Body of pancreas (tissue), 4 donors: ENCODE measurements around the gene SESTD1.

Source experiments
- CTCF ChIP-seq, 7 experiments: fragments of 450-650 bp in 4 of 7; fragments of 200-600 bp in 3 of 7; sonication (generic) in 3 of 7; IDR thresholded peaks; one replicate each; pipeline ENCODE4 v1.5.1; 2016 to 2019; ENCODE audit warnings: antibody characterized with exemption in 7 of 7
- POLR2A ChIP-seq, 3 donors: fragments of 450-650 bp; IDR thresholded peaks; one replicate each; pipeline ENCODE4 v1.6.1; 2016; ENCODE audit warnings: antibody characterized with exemption in 3 of 3, mild to moderate bottlenecking in 2 of 3

- TF ChIP-seq CTCF (IDR thresholded peaks at IDR 0.05) = no peak
- TF ChIP-seq POLR2A (IDR thresholded peaks at IDR 0.05) = no peak
These were observed 84.9 kb downstream of the SESTD1 start for GRCh38 chr2:179179719-179180118.
